Stomach (tissue), 4 donors: Measurements from ENCODE around the gene CHST9.

Experiments
- CTCF ChIP-seq, 7 experiments: fragments of 450-650 bp in 4 of 7; fragments of 200-600 bp in 3 of 7; sonication (generic) in 3 of 7; IDR thresholded peaks; one replicate each; pipeline ENCODE4 v1.5.1; 2016 to 2019; ENCODE audit warnings: antibody characterized with exemption in 7 of 7, control low read depth in 2 of 7, mild to moderate bottlenecking in 1 of 7
- EP300 ChIP-seq: sonication (generic); formaldehyde crosslinking; IDR thresholded peaks from one replicate; pipeline ENCODE4 v1.6.1; 2017; ENCODE audit warnings: antibody characterized with exemption
- POLR2A ChIP-seq, 4 donors: fragments of 450-650 bp; IDR thresholded peaks; one replicate each; pipeline ENCODE4 v1.6.1; 2016; ENCODE audit warnings: antibody characterized with exemption in 4 of 4, control low read depth in 2 of 4, mild to moderate bottlenecking in 1 of 4, moderate library complexity in 1 of 4
- POLR2AphosphoS5 ChIP-seq, 3 donors: sonication (generic); formaldehyde crosslinking; IDR thresholded peaks; one replicate each; pipeline ENCODE4 v1.6.1; 2016; ENCODE audit warnings: antibody characterized with exemption in 3 of 3

DNA sequence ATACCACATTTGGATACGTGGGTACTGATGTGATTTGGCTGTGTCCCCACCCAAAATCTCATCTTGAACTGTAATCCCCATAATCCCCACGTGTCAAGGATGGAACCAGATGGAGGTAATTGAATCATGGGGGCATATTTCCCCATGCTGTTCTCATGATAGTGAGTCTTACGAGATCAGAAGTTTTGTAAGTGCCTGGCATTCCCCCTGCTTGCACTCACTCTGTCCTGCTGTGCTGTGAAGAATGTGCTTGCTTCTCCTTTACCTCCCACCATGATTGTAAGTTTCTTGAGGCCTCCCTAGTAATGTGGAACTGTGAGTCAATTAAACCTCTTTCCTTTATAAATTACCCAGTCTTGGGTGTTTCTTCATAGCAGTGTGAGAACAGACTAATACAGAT lies 70.3 kb downstream of the CHST9 start:
- TF ChIP-seq POLR2A (IDR thresholded peaks at IDR 0.05), result no peak
- no peak for TF ChIP-seq CTCF (IDR thresholded peaks at IDR 0.05)
- TF ChIP-seq EP300, result no peak
- TF ChIP-seq POLR2AphosphoS5 (IDR thresholded peaks at IDR 0.05), result no peak
